Glomerular visceral epithelial cell (primary cell): ENCODE results near the gene S1PR3.

Experiments
- DNase-seq: peaks from one replicate; pipeline ENCODE4 v3.0.0-alpha.2; 2016; ENCODE audit errors: extremely low spot score

The S1PR3 gene

DNA sequence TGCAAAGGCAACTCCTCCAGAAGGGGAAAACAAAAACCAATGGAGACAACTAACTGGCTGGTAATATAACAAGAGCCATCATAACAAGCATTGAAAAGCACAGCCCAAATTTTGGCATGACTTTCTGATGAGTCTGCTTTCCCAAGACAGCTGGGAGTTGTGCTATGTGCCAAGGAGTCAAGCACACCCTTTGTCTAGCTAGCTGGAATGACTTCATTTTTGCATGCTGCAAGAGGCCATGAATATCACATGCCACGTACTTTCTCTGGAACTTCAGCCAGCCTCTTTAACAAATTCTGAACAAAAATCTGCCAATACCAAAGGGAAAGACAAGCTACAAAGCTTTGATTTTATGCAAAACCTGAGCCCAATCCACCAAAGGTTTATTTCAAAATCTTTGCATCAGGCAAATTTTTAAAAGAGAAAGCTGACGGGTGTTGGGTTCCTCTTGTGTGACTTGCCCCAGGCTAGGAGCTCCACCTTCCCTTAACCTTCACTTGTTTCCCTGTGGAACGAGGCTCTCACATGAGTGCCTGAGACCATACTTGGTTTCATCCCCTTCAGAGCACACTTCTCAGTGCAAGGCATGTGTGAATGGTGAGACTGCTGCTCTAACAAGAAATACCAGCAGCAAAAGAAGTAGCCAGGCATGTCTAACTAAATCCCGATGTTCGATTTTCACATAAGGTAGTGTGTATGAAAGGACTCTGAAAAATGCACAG lies 47.3 kb downstream of the S1PR3 start:
- no peak for DNase-seq

DNA sequence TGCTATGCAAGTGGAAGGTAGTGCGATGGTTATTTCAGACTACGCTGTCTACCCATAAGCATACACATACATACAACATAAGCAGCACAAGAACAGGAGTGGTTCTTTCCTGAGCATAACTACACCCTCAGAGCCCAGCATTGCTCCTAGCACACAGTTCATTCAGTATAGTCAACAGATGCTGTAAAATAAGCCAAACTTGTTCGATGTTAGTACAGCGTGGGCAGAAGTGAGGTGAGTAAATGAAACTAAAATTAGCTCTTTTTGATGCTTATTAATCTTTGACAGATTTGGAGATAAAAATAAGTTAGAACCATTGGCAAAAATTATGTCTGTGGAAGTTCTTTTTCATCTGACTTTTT lies 47.8 kb downstream of the S1PR3 start:
- no peak for DNase-seq

DNA sequence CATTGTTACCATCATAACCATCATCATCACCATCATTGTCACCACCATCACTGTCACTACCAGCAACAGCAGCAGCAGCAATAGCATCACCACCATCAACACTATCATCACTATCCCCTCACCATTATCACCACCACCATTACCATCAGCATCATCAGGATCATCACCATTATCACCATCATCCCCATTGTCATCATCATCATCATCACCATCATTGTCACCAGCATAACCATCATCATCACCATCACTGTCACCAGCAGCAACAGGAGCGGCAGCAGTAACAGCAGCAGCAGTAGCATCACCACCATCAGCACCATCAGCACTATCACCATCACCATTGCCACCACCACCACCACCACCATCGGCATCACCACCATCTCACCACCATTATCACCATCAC lies 48.4 kb downstream of the S1PR3 start:
- no peak for DNase-seq

DNA sequence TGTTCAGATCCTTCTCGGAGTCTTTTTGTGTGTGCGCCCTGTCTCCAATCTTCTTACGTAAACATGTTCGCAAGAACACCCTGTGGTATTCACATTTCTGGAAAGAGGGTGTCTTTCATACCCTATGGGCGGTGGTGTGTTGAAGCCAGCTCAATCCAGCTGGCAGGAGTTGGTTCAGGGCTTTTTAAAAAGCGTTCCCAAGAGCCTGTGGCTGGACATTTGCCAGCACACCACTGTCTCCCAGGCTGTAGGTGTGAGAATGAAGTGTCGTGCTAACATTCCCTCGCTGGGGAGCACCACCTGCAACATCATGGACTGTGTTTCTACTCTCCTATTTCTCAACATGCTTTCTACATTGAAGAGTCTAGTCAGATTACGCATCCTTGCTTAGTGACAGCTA lies 51.7 kb downstream of the S1PR3 start:
- no peak for DNase-seq

DNA sequence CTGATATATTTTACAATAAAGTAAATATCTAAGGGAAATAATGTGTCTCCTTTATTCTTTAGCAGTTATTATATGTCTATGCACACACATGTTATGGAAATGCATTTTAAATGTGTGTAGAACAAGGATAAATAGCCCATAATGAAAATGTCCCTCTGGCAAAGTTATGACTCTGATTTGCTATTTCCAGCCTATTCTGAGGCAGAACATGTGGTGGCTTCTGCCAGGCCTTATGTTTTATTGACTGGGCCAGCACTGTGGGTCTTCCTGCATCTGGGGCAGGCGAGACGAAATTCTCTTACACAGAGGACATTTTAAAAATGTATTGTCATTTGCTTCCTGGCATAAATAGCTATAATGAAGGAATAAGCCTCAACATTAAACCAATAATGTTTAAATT lies 52.8 kb downstream of the S1PR3 start:
- DNase-seq: no peak

DNA sequence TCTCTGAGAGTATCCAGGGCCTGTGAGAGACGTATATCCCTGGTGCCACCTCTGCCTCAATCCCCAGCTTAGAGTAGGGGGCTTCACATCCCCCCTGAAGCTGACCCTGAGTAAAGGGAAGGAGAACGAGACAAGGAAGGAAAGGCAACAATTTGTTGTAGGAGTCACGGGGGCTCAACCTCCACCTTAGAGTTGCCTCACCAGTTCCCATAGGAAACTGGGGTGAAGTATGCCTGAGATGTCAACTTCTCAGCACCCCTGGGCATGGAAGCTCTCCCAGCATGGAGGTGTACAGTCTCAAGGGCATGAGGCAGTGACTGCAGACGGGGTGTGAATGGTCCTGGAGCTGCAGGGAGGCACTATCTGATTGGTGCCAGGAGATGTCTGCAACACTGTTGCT lies 53.6 kb downstream of the S1PR3 start:
- no peak for DNase-seq

DNA sequence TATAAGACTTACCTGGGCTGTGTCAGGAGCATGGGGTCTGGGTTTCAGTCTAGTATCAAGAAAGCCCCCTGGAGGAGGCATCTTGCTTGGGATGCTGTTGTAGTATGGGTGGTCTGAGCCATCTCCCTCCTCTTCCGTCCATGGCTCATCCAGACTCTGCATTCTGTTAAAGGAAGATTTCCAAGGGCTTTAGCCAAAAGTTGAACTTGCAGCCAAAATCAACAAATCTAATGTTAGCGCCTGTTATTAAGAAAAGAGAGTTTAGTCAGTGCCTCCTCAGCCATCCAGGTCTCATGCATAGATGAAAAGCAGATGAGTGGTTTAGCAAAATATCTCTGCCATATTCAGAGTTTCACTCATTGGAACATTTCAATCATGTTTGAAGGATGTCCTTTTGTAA lies 55.6 kb downstream of the S1PR3 start:
- no peak for DNase-seq

DNA sequence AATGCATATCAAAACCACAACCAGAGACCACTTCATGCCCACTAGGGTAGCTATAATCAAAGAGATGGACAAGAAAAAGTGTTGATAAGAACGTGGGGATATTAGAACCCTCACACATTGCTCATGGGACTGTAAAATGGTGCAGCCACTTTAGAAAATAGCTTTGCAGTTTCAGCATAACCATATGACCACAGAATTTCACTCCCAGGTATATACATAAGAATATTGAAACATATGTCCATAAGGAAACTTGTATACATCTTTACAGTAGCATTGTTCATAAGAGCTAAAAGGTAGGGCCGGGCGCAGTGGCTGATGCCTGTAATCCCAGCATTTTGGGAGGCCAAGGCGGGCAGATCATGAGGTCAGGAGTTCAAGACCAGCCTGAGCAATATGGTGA lies 56.4 kb downstream of the S1PR3 start:
- DNase-seq: no peak

DNA sequence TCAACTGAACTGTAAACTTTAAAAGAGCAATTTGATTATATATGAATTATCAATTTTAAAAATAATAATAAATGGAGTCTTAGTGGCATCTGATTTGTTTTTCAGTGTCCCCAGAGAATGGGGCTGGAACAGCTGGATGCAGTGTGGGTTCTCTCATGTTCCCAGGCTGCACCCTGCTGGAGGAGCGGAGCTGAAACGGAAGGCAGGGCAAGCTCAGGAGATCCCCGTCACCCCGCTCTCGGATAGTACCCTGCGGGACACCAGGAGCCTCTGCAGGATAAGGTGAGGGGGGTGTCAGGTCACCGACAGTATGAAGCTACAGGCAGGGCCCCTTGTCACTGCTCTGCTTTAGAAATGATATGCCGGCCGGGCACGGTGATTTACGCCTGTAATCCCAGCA lies 57.3 kb downstream of the S1PR3 start:
- DNase-seq: no peak

DNA sequence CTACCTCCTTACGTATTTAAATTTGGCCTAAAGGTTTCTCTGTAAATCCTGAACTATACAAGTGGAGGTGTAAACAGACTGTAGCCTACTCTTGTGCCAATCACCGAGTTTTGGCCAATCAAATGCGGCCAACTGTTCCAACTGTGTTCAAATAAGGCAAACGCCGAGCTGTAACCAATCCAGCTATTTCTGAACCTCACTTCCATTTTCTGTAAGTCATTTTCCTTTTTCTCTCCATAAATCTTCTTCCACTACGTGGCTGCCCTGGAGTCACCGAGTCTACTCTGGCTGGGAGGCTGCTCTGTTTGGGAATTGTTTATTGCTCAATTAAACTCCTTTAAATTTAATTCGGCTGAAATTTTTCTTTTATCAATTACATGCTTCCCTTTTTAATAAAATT lies 58.4 kb downstream of the S1PR3 start:
- DNase-seq: no peak

DNA sequence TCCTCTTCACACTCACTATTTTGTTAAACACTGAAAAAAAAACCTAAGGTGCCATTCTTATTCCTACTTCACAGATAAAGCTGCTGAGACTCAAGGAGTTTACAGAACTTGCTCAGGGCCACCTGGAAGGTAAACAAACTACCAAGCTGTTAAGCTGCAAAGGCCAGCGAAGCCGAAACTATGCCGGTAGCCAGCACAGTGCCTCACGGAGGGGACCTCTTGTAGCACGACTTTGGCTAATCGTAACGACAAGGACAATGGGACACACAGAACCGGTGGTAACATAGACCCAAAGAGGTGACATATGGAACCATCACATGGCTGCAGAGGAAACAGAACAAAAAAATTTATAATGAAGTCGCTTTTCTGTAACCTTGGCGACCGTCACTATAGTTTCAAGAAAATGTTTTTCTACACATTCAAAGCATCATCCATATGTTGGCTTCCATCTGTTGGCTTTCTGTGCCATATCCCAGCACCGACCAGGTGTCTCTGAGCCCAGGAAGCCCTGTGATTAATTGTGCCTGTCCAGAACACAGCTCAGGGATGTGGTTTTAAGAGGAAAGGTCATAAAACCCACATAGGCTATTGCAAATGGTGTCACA lies 60.3 kb downstream of the S1PR3 start:
- no peak for DNase-seq

DNA sequence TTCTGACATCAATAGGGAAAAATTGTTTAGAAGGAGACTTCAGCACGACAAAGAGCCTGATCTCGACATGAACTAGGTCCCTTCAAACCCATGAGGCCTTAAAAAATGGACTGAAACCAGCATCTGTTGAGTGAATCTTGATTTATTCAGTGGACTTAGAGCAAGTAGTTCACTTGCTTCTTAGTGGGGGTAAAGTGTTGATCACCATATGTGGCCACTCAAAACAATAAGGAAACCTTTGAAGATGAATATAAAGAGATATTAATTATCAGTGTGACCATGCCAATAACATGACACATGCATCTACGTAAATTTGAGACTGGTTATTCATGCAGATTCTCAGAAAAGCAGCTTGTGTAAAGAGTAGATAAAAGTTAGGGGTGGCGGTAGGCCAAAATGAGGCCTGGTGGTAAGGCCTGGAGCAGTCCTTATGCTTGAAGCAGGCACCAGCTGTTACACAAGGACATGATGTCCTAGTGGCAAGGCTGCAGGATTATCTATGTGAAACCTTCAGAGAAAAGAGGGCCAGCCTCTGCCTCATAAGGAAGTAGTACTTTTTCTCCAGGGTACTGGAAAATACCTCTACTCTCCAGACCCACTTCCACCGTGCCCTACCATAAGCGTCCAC lies 61.3 kb downstream of the S1PR3 start:
- DNase-seq: no peak

DNA sequence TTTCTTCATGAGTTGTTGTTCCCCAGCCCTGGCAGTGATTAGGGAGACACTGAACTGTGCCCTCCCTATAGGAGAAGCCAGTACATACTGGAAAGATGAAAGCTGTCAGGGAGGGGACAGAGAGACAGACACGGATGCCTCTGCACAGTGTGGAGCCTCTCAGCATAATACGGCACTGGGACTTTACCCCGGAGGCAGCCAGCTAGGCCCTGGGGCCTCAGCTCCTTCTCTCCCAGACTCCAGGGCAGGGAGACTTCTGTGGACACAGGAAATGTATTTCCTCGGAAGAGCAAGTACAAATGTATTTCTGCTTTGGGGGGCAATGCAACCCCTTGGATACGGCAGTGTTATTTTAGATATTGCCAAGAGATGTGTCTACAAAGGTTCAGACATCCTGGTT lies 62.0 kb downstream of the S1PR3 start:
- no peak for DNase-seq
